HG03378 (cell line): Measurements from ENCODE around the gene GTF2B.
"Not testable (repeated sequence)": the region's sequence is repeated elsewhere in the genome, so short reads cannot be mapped to it uniquely, and the experiment has no call there.

Experiments
- ATAC-seq: cut with Tn5 transposase; IDR thresholded peaks from one replicate; pipeline ENCODE4 v1.9.1; 2021; ENCODE audit warnings: mild to moderate bottlenecking, moderate library complexity; ENCODE audit not compliant: unreplicated experiment

The GTF2B gene, protein sequence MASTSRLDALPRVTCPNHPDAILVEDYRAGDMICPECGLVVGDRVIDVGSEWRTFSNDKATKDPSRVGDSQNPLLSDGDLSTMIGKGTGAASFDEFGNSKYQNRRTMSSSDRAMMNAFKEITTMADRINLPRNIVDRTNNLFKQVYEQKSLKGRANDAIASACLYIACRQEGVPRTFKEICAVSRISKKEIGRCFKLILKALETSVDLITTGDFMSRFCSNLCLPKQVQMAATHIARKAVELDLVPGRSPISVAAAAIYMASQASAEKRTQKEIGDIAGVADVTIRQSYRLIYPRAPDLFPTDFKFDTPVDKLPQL

DNA sequence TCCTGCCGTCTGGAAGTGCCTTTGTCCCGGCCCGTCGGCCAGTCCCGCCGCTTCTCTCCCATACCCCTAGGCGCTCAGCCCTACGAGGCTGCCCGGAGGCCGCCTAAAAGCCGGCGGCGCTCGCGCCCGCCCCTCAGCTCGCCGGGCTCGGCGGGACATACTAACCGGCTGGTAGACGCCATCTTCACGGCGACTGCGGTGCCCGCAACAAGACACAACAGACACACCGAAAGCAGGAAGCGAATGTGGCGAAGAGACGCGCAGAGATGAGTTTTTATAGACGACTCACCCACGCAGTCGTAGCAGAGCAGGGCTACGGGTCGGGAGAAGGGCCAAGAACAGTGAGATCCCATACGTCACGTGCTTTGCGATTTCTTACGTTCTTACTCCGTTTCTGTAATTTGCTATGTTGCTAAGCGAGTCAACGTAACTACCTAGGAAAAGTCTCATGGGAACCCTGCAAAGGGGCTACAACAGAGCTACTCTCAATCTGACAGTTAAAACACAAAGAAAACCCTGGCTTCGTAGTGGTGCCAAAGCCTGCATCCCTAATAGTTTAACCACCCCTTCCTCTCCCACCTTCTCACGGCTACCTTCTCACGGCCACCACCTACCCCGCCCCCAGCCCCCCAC lies at the start of gene GTF2B:
TSS of gene GTF2B (minus strand) at position 250 of the 633 bp plus-strand sequence. CDS start at position 182, 68 bp downstream.
- peak; percentile 87 for ATAC-seq

DNA sequence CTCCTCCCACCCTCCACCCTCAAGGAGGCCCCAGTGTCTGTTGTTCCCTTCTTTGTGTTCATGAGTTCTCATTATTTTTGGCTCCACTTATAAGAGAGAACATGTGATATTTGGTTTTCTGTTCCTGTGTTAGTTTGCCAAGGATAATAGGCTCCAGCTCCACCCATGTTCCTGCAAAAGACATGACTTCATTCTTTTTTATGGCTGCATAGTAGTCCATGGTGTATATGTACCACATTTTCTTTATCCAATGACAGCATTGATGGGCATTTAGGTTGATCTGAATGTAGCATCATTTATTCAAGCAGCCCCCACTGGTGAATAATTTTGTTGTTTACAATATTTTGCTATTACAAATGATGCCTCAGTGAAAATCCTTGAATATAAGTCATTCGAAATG lies 47.2 kb upstream of the GTF2B start:
- not testable (repeated sequence) for ATAC-seq

DNA sequence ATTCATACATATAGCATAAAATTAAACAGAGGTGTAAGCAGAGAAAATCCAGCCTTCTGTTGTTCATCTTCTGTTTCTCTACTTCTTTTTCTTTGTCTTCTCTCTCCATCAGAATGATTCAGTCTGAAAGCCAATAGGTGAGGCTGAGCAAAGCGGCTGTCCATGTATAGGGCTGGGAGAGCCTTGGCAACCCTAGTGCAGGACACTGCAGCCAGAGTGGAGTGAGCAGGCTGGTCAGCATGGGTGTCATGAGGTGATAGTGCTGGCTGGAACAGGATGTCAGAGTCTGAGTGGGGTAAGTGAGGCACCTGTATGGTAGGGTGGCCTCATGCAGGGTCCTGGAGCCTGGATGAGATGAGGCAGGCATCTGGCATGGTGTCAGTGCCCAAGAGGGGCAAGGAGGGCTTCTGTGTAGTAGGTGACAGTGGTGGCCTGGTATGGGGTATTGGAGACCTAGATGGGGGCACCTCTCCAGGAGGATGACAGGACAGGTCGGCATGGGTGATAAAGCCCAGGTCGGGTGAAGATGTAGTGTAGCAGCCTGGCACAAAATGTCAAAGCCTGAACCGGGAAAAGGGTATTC lies 45.5 kb upstream of the GTF2B start:
- ATAC-seq = no peak

DNA sequence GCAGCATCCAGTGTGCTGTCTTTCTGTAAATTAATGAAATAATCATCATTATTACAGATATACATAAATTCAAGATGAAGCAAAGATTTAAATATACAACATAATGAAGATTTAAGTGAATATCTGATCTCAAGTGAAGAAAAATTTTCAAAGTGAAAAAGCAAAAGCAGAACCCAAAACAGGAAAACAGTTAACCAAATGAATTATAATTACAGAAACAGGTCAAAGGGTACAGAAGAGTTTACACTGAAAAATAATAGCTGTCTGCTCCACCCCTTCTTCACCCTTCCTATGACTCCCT lies 44.8 kb upstream of the GTF2B start:
- no peak for ATAC-seq

DNA sequence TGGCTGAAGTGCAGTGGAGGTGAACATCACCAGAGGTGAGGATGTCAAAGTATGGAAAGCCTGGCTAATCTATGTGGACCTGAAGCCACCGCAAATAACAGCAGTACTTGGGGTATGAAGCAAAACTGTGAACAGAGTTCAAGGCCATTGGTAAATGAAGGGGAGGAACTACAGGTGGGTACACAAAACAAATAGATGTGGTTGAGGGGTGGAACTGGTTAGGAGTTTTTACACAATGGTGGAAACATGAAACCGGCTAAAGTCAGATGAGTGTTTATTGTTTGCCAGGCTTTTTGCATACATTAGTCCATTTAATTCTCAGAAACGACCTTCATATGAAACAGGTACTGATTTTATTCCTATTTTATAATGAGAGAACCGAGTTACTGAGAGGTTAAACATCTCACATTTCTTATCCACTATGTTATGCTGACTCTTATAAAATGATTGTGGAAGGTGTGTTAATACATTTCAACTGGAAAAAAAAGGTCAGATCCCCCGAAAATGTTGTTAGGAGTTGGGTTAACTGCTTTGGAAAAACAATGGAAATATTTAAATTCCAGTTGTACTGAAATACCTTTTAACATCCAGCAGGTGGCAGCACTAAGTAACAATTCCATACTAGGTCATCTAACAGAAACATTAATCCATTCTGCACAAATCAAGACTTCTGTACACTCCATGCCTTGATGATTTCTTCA lies 44.3 kb upstream of the GTF2B start:
- no peak for ATAC-seq

DNA sequence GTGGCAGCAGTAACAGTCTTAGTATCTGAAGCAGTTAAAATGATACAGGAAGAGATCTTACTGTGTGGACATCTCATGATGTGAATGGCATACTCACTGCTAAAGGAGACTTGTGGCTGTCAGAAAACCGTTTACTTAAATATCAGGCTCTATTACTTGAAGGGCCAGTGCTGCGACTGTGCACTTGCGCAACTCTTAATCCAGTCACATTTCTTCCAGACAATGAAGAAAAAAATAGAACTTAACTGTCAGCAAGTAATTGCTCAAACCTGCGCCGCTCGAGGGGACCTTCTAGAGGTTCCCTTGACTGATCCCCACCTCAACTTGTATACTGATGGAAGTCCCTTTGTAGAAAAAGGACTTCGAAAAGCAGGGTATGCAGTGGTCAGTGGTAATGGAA lies 38.8 kb upstream of the GTF2B start:
- ATAC-seq = not testable (repeated sequence)

DNA sequence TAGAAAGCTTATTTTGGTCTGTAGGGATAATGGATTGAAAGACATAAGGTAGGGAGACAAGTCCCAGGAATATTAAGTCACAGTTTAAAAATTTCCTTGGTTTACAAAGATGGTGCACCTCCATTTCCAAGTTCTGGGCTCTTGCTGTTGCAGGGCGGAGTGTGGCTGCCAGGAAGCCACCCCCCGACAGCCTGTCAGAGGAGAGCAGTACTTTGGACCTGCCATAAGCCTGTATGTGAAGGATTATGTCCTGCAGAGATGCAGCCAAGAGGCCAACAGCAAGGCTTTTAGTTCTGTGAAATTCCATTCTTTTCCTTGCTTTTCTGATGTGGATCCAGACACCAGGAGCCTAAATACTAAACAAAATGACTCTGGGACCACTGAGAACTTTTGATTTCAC lies 31.9 kb upstream of the GTF2B start:
- no peak for ATAC-seq

GRCh38 chr1:88922214-88922613 lies 30.8 kb upstream of the GTF2B start:
- ATAC-seq = no peak

DNA sequence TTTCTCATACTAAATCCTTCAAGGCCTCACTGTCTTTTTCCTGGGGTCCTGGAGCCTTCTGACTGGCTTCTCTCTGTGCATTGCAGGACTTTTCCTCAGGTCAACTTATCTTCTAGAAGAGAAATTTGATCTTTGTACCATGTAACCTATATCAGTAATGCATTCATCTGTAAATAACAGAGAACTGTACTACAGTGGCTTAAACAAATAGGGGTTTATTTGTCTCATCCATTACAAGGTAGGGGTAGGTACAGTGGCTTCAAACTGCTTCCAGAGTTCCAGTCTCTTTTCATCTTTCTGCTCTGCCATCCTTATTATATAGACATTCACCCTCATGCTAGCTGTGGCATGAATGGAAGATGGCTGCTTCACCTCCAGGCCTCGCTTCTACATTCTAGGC lies 29.5 kb upstream of the GTF2B start:
- no peak for ATAC-seq

DNA sequence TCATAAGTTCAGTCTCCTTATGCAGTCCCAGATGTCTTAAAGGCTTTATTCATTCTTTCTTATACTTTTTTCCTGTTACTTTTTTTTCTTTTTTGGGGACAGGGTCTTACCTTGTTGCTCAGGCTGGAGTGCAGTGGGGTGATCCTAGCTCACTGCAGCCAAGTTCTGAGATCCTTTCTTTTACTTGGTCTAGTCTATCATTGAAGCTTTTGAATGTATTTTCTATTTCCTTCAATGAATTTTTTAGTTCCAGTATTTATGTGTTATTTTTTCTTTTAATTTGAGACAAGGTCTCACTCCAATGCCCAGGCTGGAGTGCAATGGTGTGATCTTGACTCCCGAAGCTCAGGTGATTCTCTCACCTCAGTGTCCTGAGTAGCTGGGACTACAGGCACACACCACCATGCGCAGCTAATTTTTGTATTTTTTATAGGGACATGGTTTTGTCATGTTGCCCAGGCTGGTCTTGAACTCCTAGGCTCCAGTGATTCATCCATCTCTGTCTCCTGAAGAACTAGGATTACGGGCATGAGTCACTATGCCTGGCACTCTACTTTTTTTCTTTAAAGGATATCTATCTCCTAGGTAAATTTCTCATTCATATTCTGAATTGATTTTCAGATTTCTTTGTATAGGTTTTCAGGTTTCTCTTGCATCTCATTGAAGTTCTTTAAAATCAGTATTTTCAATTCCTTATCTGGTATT lies 26.1 kb upstream of the GTF2B start:
- no peak for ATAC-seq

DNA sequence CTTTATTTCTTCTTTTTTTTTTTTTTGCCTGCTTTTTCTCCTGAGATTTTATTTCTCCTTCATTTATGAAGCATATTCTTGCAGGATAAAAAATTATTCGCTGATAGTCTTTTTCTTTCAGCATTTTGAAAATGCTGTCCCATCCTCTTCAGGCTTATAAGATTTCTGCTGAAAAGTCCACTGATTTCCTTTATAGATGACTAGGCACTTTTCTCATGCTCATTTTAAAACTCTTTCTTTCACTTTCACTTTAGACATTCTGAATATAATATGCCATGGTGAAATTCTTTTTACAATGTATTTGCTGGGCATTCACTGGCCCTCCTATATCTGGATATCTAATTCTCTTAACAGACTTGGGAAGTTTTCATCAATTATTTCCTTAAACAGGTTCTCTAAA lies 25.5 kb upstream of the GTF2B start:
- no peak for ATAC-seq

DNA sequence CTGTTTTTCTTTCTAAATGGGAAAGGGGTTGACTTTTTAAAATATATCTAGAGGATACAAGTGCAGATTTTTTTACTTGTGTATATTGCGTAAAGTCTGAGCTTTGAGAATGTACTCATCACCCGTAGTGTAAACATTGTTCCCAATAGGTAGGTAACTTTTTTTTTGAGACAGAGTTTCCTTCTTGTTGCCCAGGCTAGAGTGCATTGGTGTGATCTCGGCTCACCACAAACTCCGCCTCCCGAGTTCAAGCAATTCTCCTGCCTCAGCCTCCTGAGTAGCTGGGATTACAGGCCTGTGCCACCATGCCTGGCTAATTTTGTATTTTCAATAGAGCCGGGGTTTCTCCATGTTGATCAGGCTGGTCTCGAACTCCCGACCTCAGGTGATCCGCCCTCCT lies 20.4 kb upstream of the GTF2B start:
- ATAC-seq = not testable (repeated sequence)

DNA sequence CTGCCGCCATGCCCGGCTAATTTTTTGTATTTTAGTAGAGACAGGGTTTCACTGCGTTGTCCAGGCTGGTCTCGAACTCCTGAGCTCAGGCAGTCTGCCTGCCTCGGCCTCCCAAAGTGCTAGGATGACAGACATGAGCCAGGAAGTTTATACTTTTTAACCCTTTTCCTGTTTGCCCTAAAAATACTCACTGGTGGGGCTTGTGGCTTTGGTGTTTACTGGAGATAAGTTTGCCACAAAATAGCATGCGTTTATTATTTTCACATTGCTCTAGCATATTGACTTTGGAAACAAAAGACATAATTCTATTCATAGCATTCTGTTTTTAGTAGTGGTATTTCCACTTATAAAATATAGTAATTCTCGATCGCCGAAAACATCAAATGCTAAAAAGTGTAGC lies 19.8 kb upstream of the GTF2B start:
- ATAC-seq = no peak

DNA sequence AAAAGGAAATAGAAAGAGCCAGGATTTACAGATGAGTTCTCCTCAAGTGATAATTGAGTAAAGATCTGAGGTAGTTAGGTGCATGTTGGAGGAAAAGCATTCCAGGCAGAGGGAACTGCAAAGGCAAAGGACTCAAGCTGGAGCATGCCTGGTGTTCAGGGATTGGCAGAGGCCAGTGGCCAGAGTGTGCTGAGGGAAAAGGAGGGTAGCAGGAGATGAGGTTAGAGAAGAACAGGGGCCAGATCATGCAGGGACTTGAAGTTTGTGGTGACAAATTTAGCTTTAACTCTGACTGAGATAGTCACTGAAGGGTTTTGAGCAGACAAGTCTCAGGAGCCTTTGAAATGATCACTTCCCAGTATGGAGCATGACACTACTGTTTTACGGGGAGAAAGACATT lies 19.0 kb upstream of the GTF2B start:
- ATAC-seq = no peak

- ATAC-seq = no peak
These were observed 9.5 kb upstream of the GTF2B start for GRCh38 chr1:88900883-88901282.

- no peak for ATAC-seq
These were observed 5.8 kb upstream of the GTF2B start for GRCh38 chr1:88897070-88897730.

DNA sequence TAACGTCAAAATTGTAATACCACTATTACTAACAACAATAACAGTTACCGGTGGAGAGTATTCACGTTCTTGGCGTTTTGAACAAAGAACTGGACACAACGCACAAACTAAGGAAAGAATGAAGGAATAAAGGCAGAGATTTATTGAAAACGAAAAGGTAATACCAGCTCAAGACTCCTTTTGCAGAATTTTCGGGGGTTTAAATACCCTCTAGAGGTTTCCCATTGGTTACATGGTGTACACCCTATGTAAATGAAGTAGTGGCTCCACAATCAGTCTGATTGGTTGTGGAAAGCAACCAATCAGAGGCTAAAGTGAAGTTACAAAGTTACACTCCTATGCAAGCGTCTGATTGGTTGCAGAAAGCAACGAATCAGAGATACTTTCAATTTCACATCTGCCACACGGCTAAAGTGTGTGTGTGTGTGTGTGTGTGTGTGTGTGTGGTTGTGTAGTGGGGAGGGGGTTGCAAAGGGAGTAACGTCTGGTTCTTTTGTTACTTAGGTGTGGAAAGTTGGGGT lies 1.1 kb upstream of the GTF2B start:
- no peak for ATAC-seq

DNA sequence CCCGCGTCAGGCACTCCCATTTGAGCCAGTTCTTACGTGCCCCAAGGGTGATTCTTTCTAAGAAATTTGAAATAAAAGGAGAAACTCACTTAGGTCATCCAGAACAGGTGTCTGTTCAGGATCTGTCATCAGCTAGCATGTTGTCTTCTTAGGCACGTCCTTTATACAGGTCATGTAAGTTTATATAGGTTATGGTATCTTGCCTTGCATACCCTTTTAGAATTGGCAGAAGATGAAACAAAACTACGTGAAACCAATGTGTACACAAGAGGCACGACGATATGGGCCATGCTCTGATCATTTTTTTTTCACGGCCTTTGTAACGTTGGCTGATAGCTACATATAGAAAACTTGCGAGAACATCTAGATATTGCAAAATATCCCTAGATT lies 579 bp upstream of the GTF2B start:
- no peak for ATAC-seq

DNA sequence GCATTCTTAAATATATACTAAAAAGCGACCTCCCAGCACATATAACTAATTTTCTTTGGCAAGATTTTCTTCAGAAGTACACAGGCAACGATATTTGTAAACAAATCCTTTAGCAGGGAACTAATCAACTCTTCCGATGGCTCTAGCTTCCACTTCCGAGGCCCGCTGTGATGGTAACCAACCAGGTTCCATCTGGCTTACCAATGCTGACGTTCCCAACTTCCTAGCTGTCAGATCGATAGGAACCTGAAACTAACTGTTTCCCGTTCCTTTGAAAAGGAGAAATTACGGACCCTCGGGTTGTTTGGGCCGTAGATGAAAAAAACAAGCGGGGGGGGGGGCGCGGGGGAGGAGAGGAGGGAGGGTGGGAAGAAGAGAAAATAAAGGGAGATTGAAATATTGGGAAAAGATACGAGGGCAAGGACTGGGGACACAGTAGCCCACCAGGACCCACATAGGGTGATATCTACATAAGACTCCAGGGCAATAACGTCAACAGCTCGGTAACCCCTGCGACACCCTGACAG lies 513 bp downstream of the GTF2B start:
- no peak for ATAC-seq

- ATAC-seq = no peak
These were observed 1.2 kb downstream of the GTF2B start for GRCh38 chr1:88890131-88890530.
